ENCODE data around the gene VILL. TPM values are rescaled to one million over a fixed set of nuclear protein-coding genes. Genes with fewer than 3 reads are reported as not detected.

The VILL gene
- total RNA-seq, 1 donor from 2014 or later = 3.2 TPM

DNA sequence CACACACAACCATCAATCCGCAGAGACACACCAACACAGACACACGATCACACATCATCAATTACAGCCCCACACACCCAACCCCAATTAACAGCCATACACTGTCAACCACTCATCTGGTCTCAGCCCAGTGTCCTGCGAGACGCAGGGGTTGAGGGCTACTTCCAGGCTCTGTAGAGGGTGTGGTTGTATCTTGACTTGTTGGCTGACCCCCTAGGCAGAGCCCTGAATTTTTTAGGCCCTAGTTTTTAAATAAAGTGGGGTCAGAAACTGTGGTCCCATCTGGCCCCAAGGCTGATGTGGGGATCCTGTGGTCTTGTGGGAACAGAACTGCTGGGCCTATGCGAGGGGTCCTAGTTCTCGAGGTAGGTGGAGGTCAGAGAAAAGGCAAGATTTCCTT lies 9.2 kb downstream of the VILL start:
- Mint-ChIP-seq H3K9me3 (ENCODE audit: unreplicated experiment) (peaks cover 7% of the 10 kb centered on the region), H3K27ac (ENCODE audit: unreplicated experiment) (no peak overlapping the region), H3K4me1 (ENCODE audit: low read depth, unreplicated experiment) (peaks cover 5% of the 10 kb centered on the region), H3K36me3 (ENCODE audit: unreplicated experiment) (no peaks in the 10 kb centered on the region), H3K4me3 (ENCODE audit: unreplicated experiment) (peak overlapping the region; percentile 77), H3K27me3 (ENCODE audit: unreplicated experiment) (peaks cover 6% of the 10 kb centered on the region)
- no peak for DNase-seq
- no peak for TF ChIP-seq CTCF (IDR thresholded peaks at IDR 0.05; ENCODE audit: partially characterized antibody, unreplicated experiment)

- no peak for TF ChIP-seq CTCF (IDR thresholded peaks at IDR 0.05; ENCODE audit: partially characterized antibody, unreplicated experiment)
- DNase-seq = no peak
- peaks cover 7% of the 10 kb centered on the region for H3K9me3 Mint-ChIP-seq (ENCODE audit: unreplicated experiment)
- H3K4me3 Mint-ChIP-seq (ENCODE audit: unreplicated experiment) = no peak overlapping the region
- H3K27me3 Mint-ChIP-seq (ENCODE audit: unreplicated experiment) = peaks cover 8% of the 10 kb centered on the region
- no peak overlapping the region for H3K27ac Mint-ChIP-seq (ENCODE audit: unreplicated experiment)
- peaks cover 5% of the 10 kb centered on the region for H3K4me1 Mint-ChIP-seq (ENCODE audit: low read depth, unreplicated experiment)
- no peaks in the 10 kb centered on the region for H3K36me3 Mint-ChIP-seq (ENCODE audit: unreplicated experiment)
Observed at GRCh38 chr3:38000242-38000916, 9.8 kb downstream of the VILL start.

- H3K36me3 Mint-ChIP-seq (ENCODE audit: unreplicated experiment) = no peaks in the 10 kb centered on the region
- no peak overlapping the region for H3K27ac Mint-ChIP-seq (ENCODE audit: unreplicated experiment)
- no peak for TF ChIP-seq CTCF (IDR thresholded peaks at IDR 0.05; ENCODE audit: partially characterized antibody, unreplicated experiment)
- H3K4me3 Mint-ChIP-seq (ENCODE audit: unreplicated experiment) = no peak overlapping the region
- peaks cover 8% of the 10 kb centered on the region for H3K27me3 Mint-ChIP-seq (ENCODE audit: unreplicated experiment)
- no peak for DNase-seq
- peaks cover 5% of the 10 kb centered on the region for H3K4me1 Mint-ChIP-seq (ENCODE audit: low read depth, unreplicated experiment)
- H3K9me3 Mint-ChIP-seq (ENCODE audit: unreplicated experiment) = peaks cover 7% of the 10 kb centered on the region
Observed at GRCh38 chr3:38000965-38001455, 10.4 kb downstream of the VILL start.

GRCh38 chr3:38001456-38002081 lies 11.0 kb downstream of the VILL start:
- Mint-ChIP-seq H3K36me3 (ENCODE audit: unreplicated experiment) (no peaks in the 10 kb centered on the region), H3K4me3 (ENCODE audit: unreplicated experiment) (no peak overlapping the region), H3K27me3 (ENCODE audit: unreplicated experiment) (peaks cover 8% of the 10 kb centered on the region), H3K9me3 (ENCODE audit: unreplicated experiment) (peaks cover 7% of the 10 kb centered on the region), H3K27ac (ENCODE audit: unreplicated experiment) (no peak overlapping the region), H3K4me1 (ENCODE audit: low read depth, unreplicated experiment) (peaks cover 5% of the 10 kb centered on the region)
- no peak for TF ChIP-seq CTCF (IDR thresholded peaks at IDR 0.05; ENCODE audit: partially characterized antibody, unreplicated experiment)
- no peak for DNase-seq

DNA sequence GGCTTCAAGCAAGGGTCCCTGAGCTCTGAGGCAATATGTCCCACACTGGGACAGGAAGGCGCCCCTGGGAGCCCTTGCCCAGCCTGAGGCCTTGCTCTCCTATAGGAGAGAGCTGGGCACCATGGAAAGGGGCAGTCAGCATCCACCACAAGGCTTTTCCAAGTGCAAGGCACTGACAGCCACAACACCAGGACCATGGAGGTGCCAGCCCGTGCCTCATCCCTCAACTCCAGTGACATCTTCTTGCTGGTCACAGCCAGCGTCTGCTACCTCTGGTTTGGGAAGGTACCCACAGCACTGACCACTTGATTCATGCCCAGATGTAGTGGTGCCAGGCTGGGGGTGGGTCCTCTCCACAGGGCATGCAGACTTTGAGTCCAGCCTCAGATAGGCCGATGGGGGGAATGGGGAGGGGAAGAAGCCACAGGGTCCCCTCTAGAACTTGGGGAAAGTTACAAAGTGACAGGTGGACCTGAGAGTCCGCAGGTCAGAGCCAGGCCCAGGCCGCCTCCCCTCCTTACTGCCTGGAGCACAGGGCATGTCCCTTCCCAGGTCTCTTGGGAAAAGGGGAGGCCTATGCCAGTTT lies 11.8 kb downstream of the VILL start:
- Mint-ChIP-seq H3K36me3 (ENCODE audit: unreplicated experiment) (no peaks in the 10 kb centered on the region), H3K4me1 (ENCODE audit: low read depth, unreplicated experiment) (peaks cover 5% of the 10 kb centered on the region), H3K27me3 (ENCODE audit: unreplicated experiment) (peaks cover 8% of the 10 kb centered on the region), H3K4me3 (ENCODE audit: unreplicated experiment) (no peak overlapping the region), H3K27ac (ENCODE audit: unreplicated experiment) (no peak overlapping the region), H3K9me3 (ENCODE audit: unreplicated experiment) (peaks cover 7% of the 10 kb centered on the region)
- no peak for TF ChIP-seq CTCF (IDR thresholded peaks at IDR 0.05; ENCODE audit: partially characterized antibody, unreplicated experiment)
- DNase-seq = no peak

All from glutamatergic neuron (in vitro differentiated cells).